ENCODE results near the gene CCDC14. TPM values are rescaled to one million over a fixed set of nuclear protein-coding genes. Genes with fewer than 3 reads are reported as not detected.

Gene CCDC14
- total RNA-seq, 1 experiment from 2014 or later: 62.5 TPM

DNA sequence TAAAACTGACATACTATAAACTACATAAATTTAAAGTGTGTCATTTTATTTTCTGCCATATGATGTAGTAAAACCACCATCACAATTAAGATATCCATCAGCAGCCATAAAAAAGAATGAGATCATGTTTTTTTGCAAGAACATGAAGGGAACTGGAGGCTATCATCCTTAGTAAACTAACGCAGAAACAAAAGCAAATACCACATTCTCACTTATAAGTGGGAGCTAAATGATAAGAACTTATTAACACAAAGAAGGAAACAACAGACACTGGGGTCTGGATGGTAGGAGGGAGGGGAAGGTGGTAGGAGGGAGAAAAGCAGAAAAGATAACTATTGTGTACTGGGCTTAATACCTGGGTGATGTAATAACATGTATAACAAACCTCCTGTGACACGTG lies 24.6 kb downstream of the CCDC14 start:
- Histone ChIP-seq H3K9ac (ENCODE audit: extremely low read depth, insufficient read length, low read length) (no peak overlapping the region), H3K23me2 (ENCODE audit: insufficient read length, low read depth, low read length, poor library complexity, severe bottlenecking) (no peaks in the 10 kb centered on the region), H2AK5ac (ENCODE audit: insufficient read length, low read length) (no peak overlapping the region), H2BK5ac (ENCODE audit: insufficient read length, low read length) (no peak overlapping the region), H3K27ac (ENCODE audit: insufficient read length, low read depth, low read length) (no peak overlapping the region), H2BK120ac (ENCODE audit: low read depth, low read length, poor library complexity, severe bottlenecking) (no peak overlapping the region), H3K56ac (ENCODE audit: insufficient read length, low read depth, low read length) (no peak overlapping the region), H2BK20ac (ENCODE audit: low read depth, low read length, poor library complexity, severe bottlenecking) (no peak overlapping the region), H2BK12ac (ENCODE audit: insufficient read length, low read depth, low read length) (no peak overlapping the region), H4K5ac (ENCODE audit: insufficient read length, low read depth, low read length) (no peak overlapping the region), H3K14ac (ENCODE audit: insufficient read depth, low read length) (no peak overlapping the region), H2BK15ac (ENCODE audit: low read depth, low read length) (no peak overlapping the region), H4K91ac (ENCODE audit: insufficient read length, low read depth, low read length) (no peak overlapping the region), H3K4me2 (ENCODE audit: insufficient read depth, insufficient read length, low read length) (no peak overlapping the region), H3K79me1 (ENCODE audit: insufficient read depth, low read depth, low read length, poor library complexity, severe bottlenecking) (no peaks in the 10 kb centered on the region), H4K20me1 (ENCODE audit: control insufficient read depth, insufficient read depth, insufficient read length) (no peaks in the 10 kb centered on the region), H3K27me3 (ENCODE audit: insufficient read depth, low read length) (no peaks in the 10 kb centered on the region), H4K8ac (replicated peaks; ENCODE audit: insufficient read length, low read depth, low read length) (no peak overlapping the region), H3K4ac (ENCODE audit: low read depth, low read length) (no peak overlapping the region), H3K18ac (ENCODE audit: insufficient read length, low read depth, low read length) (no peak overlapping the region), H3K79me2 (ENCODE audit: insufficient read depth, low read length) (no peaks in the 10 kb centered on the region), H3K9me3 (ENCODE audit: control insufficient read depth, low read depth, low read length) (no peaks in the 10 kb centered on the region), H2AFZ (ENCODE audit: low read length) (no peak overlapping the region), H3T11ph (ENCODE audit: low read length) (no peak overlapping the region), H3K23ac (ENCODE audit: insufficient read length, low read depth, low read length) (no peak overlapping the region), H3K4me1 (ENCODE audit: insufficient read depth, low read length) (no peaks in the 10 kb centered on the region)
- TF ChIP-seq CTCF (conservative IDR thresholded peaks at IDR 0.05): no peak
- H3K4me3 Mint-ChIP-seq: no peak overlapping the region
- H3K4me1 Mint-ChIP-seq: no peaks in the 10 kb centered on the region
- DNase-seq: no peak
- H3K27me3 Mint-ChIP-seq (ENCODE audit: low read depth): no peaks in the 10 kb centered on the region
- WGBS (ENCODE audit: extremely low coverage, insufficient read length, low lambda C conversion rate): no CpG with 5 or more reads among the region's 2 CpGs
- H3K36me3 Mint-ChIP-seq (ENCODE audit: insufficient read depth in 1 of 3, low read depth in 3 of 3): peaks cover 4 to 53% (median 51%) of the 10 kb centered on the region in 3 experiments; a peak in 5 of 7 replicates
- H3K9me3 Mint-ChIP-seq: no peaks in the 10 kb centered on the region
- H3K27ac Mint-ChIP-seq: no peak overlapping the region

Data from H9 (cell line).